Fibroblast of skin of left biceps (primary cell): ENCODE data around the gene BIN1.

Experiments used
- DNase-seq, 2 experiments: peaks; one replicate each; pipeline ENCODE4 v3.0.0-alpha.2; 2013; ENCODE audit warnings: low read depth in 2 of 2

BIN1 gene, protein sequence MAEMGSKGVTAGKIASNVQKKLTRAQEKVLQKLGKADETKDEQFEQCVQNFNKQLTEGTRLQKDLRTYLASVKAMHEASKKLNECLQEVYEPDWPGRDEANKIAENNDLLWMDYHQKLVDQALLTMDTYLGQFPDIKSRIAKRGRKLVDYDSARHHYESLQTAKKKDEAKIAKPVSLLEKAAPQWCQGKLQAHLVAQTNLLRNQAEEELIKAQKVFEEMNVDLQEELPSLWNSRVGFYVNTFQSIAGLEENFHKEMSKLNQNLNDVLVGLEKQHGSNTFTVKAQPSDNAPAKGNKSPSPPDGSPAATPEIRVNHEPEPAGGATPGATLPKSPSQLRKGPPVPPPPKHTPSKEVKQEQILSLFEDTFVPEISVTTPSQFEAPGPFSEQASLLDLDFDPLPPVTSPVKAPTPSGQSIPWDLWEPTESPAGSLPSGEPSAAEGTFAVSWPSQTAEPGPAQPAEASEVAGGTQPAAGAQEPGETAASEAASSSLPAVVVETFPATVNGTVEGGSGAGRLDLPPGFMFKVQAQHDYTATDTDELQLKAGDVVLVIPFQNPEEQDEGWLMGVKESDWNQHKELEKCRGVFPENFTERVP

GRCh38 chr2:127106991-127107621 lies at the start of gene BIN1:
BIN1 (minus strand) TSS chr2:127107154; CDS start chr2:127106943, 211 bp downstream.
- DNase-seq, result peak; percentile 44 to 53

DNA sequence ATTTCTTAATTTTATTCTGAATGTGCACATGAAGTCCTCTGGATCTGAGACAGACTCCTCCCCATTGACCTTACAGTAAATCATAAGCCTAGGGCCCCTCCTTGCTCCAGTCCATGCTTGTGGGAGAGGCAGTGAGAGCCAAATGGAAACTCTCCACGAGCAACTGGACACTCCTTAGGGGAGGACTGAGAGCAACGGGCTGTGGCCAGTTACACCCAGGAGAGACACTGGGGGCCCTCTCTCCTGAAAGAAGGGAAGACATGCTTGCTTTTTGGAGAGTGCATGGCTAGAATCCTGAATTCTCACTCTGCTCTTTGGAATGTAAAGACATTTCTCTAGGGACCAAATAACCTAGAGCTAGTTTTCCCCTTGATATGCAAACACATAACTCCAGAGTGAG lies 49.0 kb upstream of the BIN1 start:
- peak in 1 of 2 experiments; percentile 62 for DNase-seq

- peak; percentile 85 to 87 for DNase-seq
Measured at GRCh38 chr2:127155028-127155581, 48.2 kb upstream of the BIN1 start.

DNA sequence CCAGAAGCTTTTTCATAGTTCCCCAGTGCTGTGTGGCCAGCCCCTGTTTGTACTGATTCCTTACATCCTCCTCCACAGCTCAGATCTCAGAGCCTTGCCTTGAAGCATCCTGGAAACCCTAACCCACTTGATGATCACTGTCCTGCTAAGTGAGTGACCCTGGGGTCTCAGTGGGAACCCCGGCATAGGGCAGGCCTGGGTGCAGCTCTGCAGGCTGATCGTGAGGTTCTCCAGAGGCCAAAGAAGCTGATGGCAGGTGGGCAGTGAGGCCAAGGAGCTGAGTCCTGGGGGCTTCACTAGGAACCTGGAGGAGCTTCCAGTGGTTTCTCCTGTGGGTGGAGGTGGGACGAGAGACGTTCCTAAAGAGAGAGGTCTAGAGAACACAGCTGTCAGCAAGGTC lies 47.4 kb upstream of the BIN1 start:
- DNase-seq, result no peak

DNA sequence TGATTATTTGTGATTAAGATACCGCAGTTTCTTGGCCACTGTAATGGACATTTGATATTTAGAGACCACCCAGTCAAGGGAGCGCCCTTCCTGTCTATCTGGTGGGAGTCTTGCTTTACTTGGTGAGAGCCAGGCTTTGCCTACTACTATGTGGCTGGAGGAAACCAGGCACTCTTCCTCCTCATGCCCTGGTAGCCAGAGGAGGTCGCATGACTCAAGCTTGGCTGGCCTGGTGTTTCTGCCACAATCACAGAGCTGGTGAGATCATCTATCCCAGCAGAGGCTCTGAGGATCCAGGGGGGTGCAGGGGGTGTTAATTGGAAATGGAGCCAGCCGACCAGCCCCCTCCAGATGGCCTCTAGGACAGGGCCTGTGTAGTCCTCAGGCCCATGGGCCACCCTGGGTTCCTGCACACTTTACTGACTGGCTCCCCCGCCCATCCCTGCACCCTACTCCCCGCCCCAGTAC lies 46.8 kb upstream of the BIN1 start:
- DNase-seq, result no peak

- DNase-seq, result no peak
Measured at GRCh38 chr2:127150996-127151395, 44.0 kb upstream of the BIN1 start.

DNA sequence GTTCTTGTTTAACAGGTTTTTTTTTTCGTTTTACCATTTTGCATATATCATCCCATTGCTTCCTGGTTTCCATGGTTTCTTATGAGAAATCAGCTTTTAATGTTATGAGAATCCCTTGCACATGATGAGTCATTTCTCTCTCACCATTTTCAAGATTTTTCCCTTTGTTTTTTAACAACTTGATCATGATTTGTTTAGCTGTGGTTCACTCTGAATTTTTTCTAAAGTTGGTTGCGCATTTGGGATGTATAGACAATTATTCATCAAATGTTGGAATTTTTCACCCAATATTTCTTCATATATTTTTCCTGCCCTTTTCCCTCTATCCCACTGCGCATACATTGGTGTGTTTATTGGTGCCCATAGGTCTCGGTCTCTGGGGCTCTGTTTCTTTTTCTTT lies 42.4 kb upstream of the BIN1 start:
- peak; percentile 95 to 96 for DNase-seq

DNA sequence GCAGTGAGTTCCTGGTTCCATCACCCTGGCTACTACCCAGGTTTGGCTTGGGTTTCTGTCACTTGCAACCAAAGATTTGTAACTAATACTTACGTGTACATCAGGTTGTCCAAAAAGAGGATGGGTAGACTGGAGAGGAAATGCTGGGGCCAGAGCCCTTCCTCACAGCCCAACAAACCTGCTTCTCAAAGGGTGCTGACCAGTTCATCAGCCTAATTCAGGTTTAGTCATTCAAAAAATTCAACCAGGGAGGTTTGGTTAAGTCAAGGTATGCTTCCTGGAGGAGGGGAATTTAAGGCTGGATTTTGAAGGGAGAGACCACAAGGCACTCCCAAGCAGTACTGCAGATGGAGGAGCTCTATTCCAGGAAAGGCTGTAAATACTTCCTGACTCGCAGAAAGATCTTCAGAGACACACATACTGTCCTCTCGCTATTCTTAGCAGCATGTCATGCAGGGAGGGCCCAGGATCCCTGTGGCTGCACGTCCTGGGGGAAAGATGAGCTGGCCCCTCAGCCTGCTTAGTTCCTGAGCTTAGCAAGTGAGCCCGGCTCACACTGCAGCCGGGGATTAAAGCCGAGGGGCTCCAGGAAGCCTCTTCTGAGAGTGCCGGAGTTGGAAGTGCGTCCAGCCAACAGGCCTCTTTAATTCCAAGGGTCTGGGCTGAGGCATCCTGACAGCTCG lies 40.0 kb upstream of the BIN1 start:
- DNase-seq, result no peak

DNA sequence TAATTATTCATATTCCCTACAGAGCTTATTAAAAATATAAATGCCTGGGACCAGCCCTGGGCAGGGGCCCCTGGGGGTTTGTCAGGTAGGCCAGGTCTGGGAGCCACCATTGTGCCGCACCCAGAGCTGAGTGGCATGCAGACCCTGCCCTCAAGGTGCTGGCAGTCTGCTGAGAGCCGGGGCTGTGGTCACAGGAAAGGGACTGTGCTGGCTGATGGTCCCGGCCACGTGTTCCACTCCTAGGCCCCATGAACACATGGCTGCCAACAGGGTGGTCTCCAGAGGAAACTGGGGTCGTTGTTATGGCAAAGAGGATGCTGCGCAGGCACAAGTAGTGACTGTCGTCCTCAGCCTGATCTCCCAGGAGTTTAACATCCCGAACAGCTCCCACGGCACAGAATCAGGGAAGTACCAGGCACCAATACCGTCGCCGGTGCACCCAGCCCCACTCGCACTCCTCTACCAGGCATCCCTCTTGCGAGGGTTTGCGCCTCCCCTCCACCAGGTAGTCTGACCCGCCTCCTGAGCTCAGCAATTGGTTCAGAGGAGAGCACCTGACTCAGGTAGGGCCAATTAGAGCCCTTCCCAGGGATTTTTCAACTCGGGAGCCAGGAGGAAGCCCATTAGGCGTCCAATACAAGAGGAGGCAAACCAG lies 39.2 kb upstream of the BIN1 start:
- no peak for DNase-seq

DNA sequence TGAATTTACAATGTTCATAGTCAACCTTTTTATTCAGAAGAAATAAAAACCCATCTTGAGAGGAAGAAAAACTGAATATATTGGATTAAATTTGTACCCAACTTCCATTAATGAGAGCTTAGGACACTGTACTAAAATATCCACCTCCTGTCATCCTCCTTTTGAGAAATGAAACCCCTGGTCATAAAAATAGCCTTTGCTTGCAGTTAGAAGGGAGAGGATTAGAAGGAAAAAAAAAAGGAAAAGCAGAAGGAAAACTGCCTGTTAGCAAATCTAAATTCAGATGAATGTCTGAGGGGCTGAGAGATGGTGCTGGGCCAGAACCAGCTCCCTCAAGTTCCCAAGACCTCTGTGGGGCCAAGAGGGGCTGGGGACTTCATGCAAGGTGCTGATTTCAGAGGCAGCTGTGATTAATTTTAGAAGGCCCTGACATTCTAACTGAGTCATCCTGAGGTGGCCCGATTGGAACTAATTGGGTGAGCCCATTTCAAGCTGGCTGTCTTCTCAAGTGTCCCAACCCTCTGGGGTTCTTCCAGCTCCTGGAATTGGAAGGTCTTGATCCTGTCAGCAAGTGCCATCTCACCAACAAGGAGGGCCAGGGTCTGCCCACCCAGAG lies 38.4 kb upstream of the BIN1 start:
- no peak for DNase-seq

DNA sequence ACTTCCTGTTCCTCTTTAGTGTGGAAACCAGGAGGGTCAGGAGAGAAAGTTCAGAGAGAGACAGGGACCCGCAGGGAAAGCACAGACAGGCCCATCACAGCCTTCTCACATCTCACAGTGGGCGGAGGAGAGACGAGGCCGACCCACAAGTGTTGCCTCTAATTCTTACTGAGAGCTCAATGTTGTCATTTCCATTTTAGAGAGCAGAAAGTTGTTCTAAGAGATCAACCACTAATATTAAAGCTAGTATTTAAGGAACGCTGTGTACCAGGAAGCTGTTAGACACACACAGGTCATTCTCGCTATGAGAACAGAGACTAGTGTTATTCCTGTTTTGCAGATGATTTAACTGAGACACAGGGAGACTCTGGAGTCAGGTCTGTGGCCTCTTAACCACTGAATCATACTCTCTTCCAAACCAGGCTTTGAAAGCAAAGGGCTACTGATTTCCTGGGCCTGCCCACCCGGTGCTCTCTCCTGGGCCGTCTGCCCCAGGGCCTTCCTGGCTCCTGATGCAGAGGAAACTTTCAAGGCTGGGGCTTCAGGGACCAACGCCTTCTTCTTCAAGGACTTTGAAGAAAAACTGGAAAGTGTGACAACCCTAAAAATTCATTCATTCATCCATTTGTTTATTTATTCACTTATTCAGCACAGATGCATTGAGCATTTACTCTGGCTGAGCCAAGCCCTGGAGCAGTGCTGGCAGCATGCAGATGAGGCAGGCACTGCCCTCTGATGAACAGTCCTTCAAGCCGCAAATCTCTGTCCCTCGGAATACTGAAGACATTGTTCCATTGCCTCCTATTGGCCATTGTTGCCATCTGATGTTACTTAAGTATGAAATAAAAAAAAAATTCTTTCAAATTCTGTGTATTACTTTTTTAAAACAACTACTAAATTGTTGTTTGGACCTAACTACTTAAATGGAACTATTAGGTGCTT lies 37.2 kb upstream of the BIN1 start:
- DNase-seq, result no peak

DNA sequence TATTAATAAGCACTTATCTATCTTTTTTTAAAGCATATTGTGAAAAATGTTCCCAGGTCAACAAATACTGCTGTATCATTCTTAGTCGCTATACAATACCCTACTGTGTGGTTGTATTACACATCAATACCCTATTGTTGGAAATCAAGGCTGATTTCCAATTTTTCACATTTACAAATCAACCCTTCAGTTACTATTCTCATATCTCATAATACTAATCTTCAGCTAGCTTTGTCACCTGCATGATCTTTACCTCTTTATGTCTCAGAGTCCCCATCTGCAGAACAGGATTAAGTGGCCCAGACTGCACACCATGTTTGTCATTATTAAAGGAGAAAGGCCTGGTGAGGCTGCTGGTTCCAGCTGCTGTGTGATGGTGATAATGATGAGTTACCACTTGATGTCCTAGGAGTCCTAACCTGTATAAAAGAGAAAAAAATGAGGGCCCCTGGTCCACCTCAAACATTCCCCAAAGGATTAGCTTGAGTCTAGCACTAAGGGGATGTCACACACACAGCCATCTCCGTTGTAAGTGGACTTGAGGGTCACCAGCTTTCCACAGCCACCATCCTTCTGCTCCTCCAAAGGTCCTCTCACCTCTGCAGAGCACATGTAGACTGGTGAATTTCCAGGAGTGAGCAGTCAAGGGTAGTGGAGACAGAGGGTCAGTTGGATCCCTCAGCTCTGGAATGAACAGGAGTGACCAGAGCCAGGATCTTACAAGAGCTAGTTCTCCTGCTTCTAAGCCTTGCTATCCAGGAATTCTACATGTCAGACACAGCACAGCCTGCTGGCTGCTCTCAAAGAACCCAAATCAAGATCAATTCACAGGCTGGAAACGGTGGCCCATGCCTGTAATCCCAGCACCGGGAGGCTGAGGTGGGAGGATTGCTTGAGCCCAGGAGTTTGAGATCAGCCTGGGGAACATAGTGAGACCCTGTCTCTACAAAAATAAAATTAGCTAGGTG lies 36.0 kb upstream of the BIN1 start:
- no peak for DNase-seq

GRCh38 chr2:127140538-127140937 lies 33.6 kb upstream of the BIN1 start:
- DNase-seq, result no peak

DNA sequence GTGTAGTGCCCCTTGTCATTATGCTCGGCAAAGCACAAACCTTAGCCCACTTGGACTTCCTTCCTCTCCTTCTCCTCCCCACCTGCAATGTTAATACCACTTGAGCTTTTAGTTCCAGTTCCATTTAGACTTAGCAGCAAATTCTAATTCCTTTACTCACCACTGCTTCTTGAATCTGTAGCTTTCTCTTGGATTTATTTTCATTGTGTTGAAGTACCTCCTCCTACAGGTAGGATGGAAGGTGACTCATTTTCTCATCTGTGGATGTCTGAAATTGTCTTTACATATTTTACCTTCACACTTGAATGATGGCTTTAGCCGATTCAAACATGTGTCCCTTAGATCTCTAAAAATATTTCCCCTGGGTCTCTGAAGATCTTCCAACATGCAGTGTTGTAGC lies 32.8 kb upstream of the BIN1 start:
- no peak for DNase-seq

GRCh38 chr2:127138281-127138680 lies 31.3 kb upstream of the BIN1 start:
- DNase-seq, result no peak

DNA sequence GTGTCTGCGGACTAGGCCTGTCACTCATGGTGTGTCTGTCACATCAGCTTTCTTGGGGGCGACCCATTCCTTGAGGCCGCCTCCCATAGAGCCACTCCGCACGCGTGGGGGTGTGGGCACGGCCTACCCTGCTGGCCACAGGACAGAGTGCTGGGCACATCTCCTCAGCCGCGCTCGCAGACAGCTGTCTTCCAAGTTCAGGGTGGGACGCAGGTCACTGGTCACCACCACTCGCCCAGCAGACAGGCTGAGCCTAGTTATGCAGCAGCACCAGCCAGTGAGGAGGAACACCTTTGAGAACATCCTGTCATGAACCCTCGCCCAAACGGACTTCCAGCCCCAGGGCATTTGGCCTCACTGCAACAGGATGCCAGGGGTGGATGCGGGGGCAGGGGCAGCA lies 30.8 kb upstream of the BIN1 start:
- no peak for DNase-seq

DNA sequence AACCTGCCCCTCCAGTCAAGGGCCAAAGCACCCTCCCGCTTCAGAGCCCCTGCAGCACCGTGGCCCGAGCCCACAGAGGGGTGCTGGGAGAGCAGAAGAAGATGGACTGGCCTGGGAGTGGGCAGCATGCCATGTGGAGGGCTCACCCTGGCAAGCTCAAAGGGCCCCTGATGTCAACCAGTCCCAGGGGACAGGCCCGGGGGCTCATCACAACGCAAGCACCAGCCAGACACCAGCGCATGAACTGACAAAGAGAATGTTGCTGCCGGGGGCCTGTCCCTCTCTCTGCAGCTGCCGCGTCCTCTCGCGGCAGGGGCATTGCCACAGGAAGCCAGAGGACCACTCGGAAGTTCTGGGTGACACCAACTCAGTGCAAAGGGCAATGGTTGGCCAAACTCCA lies 30.3 kb upstream of the BIN1 start:
- no peak for DNase-seq
